Coronary artery (tissue), 2 donors: ENCODE results near the gene HLA-DOB.

Experiments used
- DNase-seq: peaks from one replicate; pipeline ENCODE4 v3.0.0-alpha.2; 2017; ENCODE audit warnings: low spot score
- H3K27ac ChIP-seq, 2 donors: fragments of 200-600 bp; sonication (generic); one replicate each; pipeline ENCODE4 v1.5.1; 2016 to 2019
- H3K4me3 ChIP-seq: fragments of 200-600 bp; sonication (generic); 2 replicates; pipeline ENCODE4 v1.5.1; 2016; ENCODE audit warnings: mild to moderate bottlenecking, moderate library complexity
- CTCF ChIP-seq: fragments of 200-600 bp; sonication (generic); IDR thresholded peaks from one replicate; pipeline ENCODE4 v1.5.1; 2019; ENCODE audit warnings: antibody characterized with exemption

The HLA-DOB gene

GRCh38 chr6:32816746-32817204 lies at the start of gene HLA-DOB:
HLA-DOB (minus strand) TSS chr6:32817002; CDS start chr6:32816951, 51 bp downstream.
- Histone ChIP-seq H3K27ac (no peak within 1 kb of the TSS), H3K4me3 (no peak within 1 kb of the TSS)
- DNase-seq: no peak
- no peak for TF ChIP-seq CTCF

- no peak overlapping the region for H3K27ac ChIP-seq
- no peak overlapping the region for H3K4me3 ChIP-seq
- DNase-seq: no peak
- no peak for TF ChIP-seq CTCF
Observed at GRCh38 chr6:32865724-32866443, 49.1 kb upstream of the HLA-DOB start.

GRCh38 chr6:32862725-32863124 lies 45.9 kb upstream of the HLA-DOB start:
- no peak for TF ChIP-seq CTCF
- Histone ChIP-seq H3K27ac (no peak overlapping the region), H3K4me3 (no peak overlapping the region)
- no peak for DNase-seq

- H3K4me3 ChIP-seq: no peak overlapping the region
Observed at GRCh38 chr6:32860674-32861073, 43.9 kb upstream of the HLA-DOB start.

GRCh38 chr6:32858194-32858593 lies 41.4 kb upstream of the HLA-DOB start:
- H3K27ac ChIP-seq: no peak overlapping the region
- H3K4me3 ChIP-seq: no peak overlapping the region
- TF ChIP-seq CTCF: no peak
- no peak for DNase-seq

More at GRCh38 chr6:32860674-32861073, 43.9 kb upstream of the HLA-DOB start:
- no peak for DNase-seq
- no peak for TF ChIP-seq CTCF
- no peak overlapping the region for H3K27ac ChIP-seq

- TF ChIP-seq CTCF: no peak
- no peak overlapping the region for H3K27ac ChIP-seq
- no peak for DNase-seq
- H3K4me3 ChIP-seq: no peak overlapping the region
Observed at GRCh38 chr6:32857156-32857891, 40.5 kb upstream of the HLA-DOB start.
